H9 (cell line): Measurements from ENCODE around the gene TXNL4A. TPM values are rescaled to one million over a fixed set of nuclear protein-coding genes. Genes with fewer than 3 reads are reported as not detected.

Source experiments
- DNase-seq: peaks from one replicate; pipeline ENCODE4 v3.0.0-alpha.2; 2017
- H2AFZ ChIP-seq: one replicate; pipeline ENCODE4 v1.6.1; 2013; ENCODE audit warnings: mild to moderate bottlenecking, low read length, control low read depth, moderate library complexity
- H2AK5ac ChIP-seq: 2 replicates; pipeline ENCODE4 v1.6.1; 2013; ENCODE audit warnings: low read length, control low read depth, mixed read lengths; ENCODE audit not compliant: insufficient read length
- H2BK120ac ChIP-seq: one replicate; pipeline ENCODE4 v1.6.1; 2013; ENCODE audit warnings: low read depth, mild to moderate bottlenecking, low read length, control low read depth, inconsistent platforms; ENCODE audit not compliant: poor library complexity, severe bottlenecking
- H2BK12ac ChIP-seq: 2 replicates; pipeline ENCODE4 v1.6.1; 2013; ENCODE audit warnings: low read length, control low read depth, mixed read lengths, low read depth; ENCODE audit not compliant: insufficient read length
- H2BK15ac ChIP-seq: 2 replicates; pipeline ENCODE4 v1.6.1; 2013; ENCODE audit warnings: low read depth, low read length, control low read depth
- H2BK20ac ChIP-seq: one replicate; pipeline ENCODE4 v1.6.1; 2013; ENCODE audit warnings: low read depth, mild to moderate bottlenecking, low read length, control low read depth, inconsistent platforms; ENCODE audit not compliant: poor library complexity, severe bottlenecking
- H2BK5ac ChIP-seq: 2 replicates; pipeline ENCODE4 v1.6.1; 2013; ENCODE audit warnings: low read length, control low read depth, mixed read lengths; ENCODE audit not compliant: insufficient read length
- H3K14ac ChIP-seq: 2 replicates; pipeline ENCODE4 v1.6.1; 2013; ENCODE audit warnings: low read length, control low read depth; ENCODE audit not compliant: insufficient read depth
- H3K18ac ChIP-seq: 2 replicates; pipeline ENCODE4 v1.6.1; 2013; ENCODE audit warnings: low read depth, mild to moderate bottlenecking, mixed read lengths, low read length, control low read depth; ENCODE audit not compliant: insufficient read length
- H3K23ac ChIP-seq: 2 replicates; pipeline ENCODE4 v1.6.1; 2013; ENCODE audit warnings: low read length, control low read depth, mixed read lengths, low read depth; ENCODE audit not compliant: insufficient read length
- H3K23me2 ChIP-seq: 2 replicates; pipeline ENCODE4 v1.6.1; 2013; ENCODE audit warnings: low read depth, mild to moderate bottlenecking, mixed read lengths, low read length, control low read depth; ENCODE audit not compliant: insufficient read length, poor library complexity, severe bottlenecking
- H3K27ac ChIP-seq: 2 replicates; pipeline ENCODE4 v1.5.1; 2013; ENCODE audit warnings: low read length, control low read depth, mixed read lengths, low read depth; ENCODE audit not compliant: insufficient read length
- H3K27me3 ChIP-seq: 2 replicates; pipeline ENCODE4 v1.6.1; 2013; ENCODE audit warnings: low read length, control low read depth, inconsistent platforms; ENCODE audit not compliant: insufficient read depth
- H3K4ac ChIP-seq: 2 replicates; pipeline ENCODE4 v1.6.1; 2013; ENCODE audit warnings: low read depth, mild to moderate bottlenecking, control low read depth, inconsistent platforms, low read length, moderate library complexity
- H3K4me1 ChIP-seq: 2 replicates; pipeline ENCODE4 v1.6.1; 2013; ENCODE audit warnings: low read length, control low read depth, inconsistent platforms; ENCODE audit not compliant: insufficient read depth
- H3K4me2 ChIP-seq: 2 replicates; pipeline ENCODE4 v1.6.1; 2013; ENCODE audit warnings: low read length, control low read depth, mixed read lengths; ENCODE audit not compliant: insufficient read length, insufficient read depth
- H3K56ac ChIP-seq: 2 replicates; pipeline ENCODE4 v1.6.1; 2013; ENCODE audit warnings: low read depth, mild to moderate bottlenecking, mixed read lengths, low read length, control low read depth; ENCODE audit not compliant: insufficient read length
- H3K79me1 ChIP-seq: 2 replicates; pipeline ENCODE4 v1.6.1; 2013; ENCODE audit warnings: low read depth, mild to moderate bottlenecking, moderate library complexity, low read length, control low read depth, inconsistent platforms; ENCODE audit not compliant: insufficient read depth, poor library complexity, severe bottlenecking
- H3K79me2 ChIP-seq: 2 replicates; pipeline ENCODE4 v1.6.1; 2013; ENCODE audit warnings: low read length, control low read depth, inconsistent platforms; ENCODE audit not compliant: insufficient read depth
- H3K9ac ChIP-seq: 2 replicates; pipeline ENCODE4 v1.6.1; 2013; ENCODE audit warnings: low read length, control low read depth, mixed read lengths; ENCODE audit not compliant: insufficient read length; ENCODE audit errors: extremely low read depth
- H3K9me3 ChIP-seq: one replicate; pipeline ENCODE4 v1.6.1; 2013; ENCODE audit warnings: low read depth, low read length, inconsistent platforms; ENCODE audit not compliant: control insufficient read depth
- H3T11ph ChIP-seq: one replicate; pipeline ENCODE4 v1.6.1; 2013; ENCODE audit warnings: mild to moderate bottlenecking, low read length, control low read depth, inconsistent platforms
- H4K20me1 ChIP-seq: one replicate; pipeline ENCODE4 v1.6.1; 2013; ENCODE audit not compliant: control insufficient read depth, insufficient read length, insufficient read depth
- H4K5ac ChIP-seq: 2 replicates; pipeline ENCODE4 v1.6.1; 2013; ENCODE audit warnings: low read depth, mild to moderate bottlenecking, mixed read lengths, low read length, control low read depth; ENCODE audit not compliant: insufficient read length
- H4K8ac ChIP-seq: replicated peaks from 2 replicates; pipeline ENCODE4 v1.6.1; 2013; ENCODE audit warnings: low read length, control low read depth, mixed read lengths, low read depth; ENCODE audit not compliant: insufficient read length
- H4K91ac ChIP-seq: 2 replicates; pipeline ENCODE4 v1.6.1; 2013; ENCODE audit warnings: low read depth, mild to moderate bottlenecking, moderate library complexity, mixed read lengths, low read length, control low read depth; ENCODE audit not compliant: insufficient read length
- H3K27ac Mint-ChIP-seq, 3 experiments: 2 replicates in 2 of 3; 3 replicates in 1 of 3; pipeline ENCODE4 v1.8.0; 2020 to 2021; ENCODE audit warnings: mixed read lengths in 3 of 3, mild to moderate bottlenecking in 1 of 3, moderate library complexity in 1 of 3
- H3K27me3 Mint-ChIP-seq: 2 replicates; pipeline ENCODE4 v1.8.0; 2021; ENCODE audit warnings: low read depth, mild to moderate bottlenecking, moderate library complexity, mixed read lengths
- H3K36me3 Mint-ChIP-seq, 3 experiments: 2 replicates in 2 of 3; 3 replicates in 1 of 3; pipeline ENCODE4 v1.8.0; 2020 to 2021; ENCODE audit warnings: low read depth in 3 of 3, mixed read lengths in 3 of 3; ENCODE audit not compliant: insufficient read depth in 1 of 3
- H3K4me1 Mint-ChIP-seq, 2 experiments: 2 replicates each; pipeline ENCODE4 v1.8.0; 2020; ENCODE audit warnings: mixed read lengths in 2 of 2
- H3K4me3 Mint-ChIP-seq, 2 experiments: 2 replicates in 1 of 2; 3 replicates in 1 of 2; pipeline ENCODE4 v1.8.0; 2020 to 2021; ENCODE audit warnings: mild to moderate bottlenecking in 2 of 2, mixed read lengths in 2 of 2, moderate library complexity in 1 of 2
- H3K9me3 Mint-ChIP-seq, 2 experiments: 2 replicates in 1 of 2; 3 replicates in 1 of 2; pipeline ENCODE4 v1.8.0; 2020; ENCODE audit warnings: mild to moderate bottlenecking in 2 of 2, mixed read lengths in 2 of 2, moderate library complexity in 1 of 2
- CTCF ChIP-seq: fragments of 200-600 bp; sonication (generic); conservative IDR thresholded peaks from 3 replicates; pipeline ENCODE4 v1.8.0; 2021; ENCODE audit warnings: antibody characterized with exemption, mild to moderate bottlenecking
- WGBS: extraction: QIAGEN DNeasy Blood & Tissue Kit; methylation state at CpG from one replicate; pipeline ENCODE4 v1.1.7; 2013; ENCODE audit warnings: missing lambda C conversion rate, low lambda C conversion rate, mixed read lengths; ENCODE audit not compliant: insufficient read length; ENCODE audit errors: extremely low coverage; 5-methylcytosine and 5-hydroxymethylcytosine counted together
- total RNA-seq: library from RNA; stranded (reverse); gene quantifications from 2 replicates; pipeline ENCODE4 v1.2.1, GENCODE V29; 2021

TXNL4A gene
- total RNA-seq, 1 experiment from 2014 or later: 163 TPM

DNA sequence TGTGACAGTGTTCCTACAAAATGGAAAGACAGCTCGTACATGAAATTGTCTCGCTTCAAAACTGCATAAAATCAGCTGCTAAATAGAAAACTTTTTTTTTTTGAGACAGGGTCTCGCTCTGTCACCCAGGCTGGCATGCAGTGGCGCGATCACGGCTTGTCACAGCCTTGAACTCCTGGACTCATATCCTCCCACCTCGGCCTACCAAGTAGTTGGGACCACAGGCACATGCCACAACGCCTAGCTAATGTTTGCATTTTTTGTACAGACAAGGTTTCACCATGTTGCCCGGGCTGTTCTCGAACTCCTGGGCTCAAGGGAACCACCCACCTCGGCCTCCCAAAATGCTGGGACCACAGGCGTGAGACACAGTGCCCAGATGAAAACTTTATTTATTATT, 3.2 kb downstream of the TXNL4A start:
- H3K27me3 Mint-ChIP-seq: no peaks in the 10 kb centered on the region
- Histone ChIP-seq H3K14ac (no peak overlapping the region), H3K4me1 (no peaks in the 10 kb centered on the region), H3K9me3 (no peaks in the 10 kb centered on the region), H3K9ac (no peak overlapping the region), H3K23ac (no peak overlapping the region), H2AFZ (no peak overlapping the region), H4K91ac (no peak overlapping the region), H2BK20ac (no peak overlapping the region), H3K23me2 (peaks cover 10% of the 10 kb centered on the region), H4K20me1 (no peaks in the 10 kb centered on the region), H3K18ac (no peak overlapping the region), H2BK120ac (no peak overlapping the region), H3K4me2 (no peak overlapping the region), H3K4ac (no peak overlapping the region), H2BK12ac (no peak overlapping the region), H4K8ac (no peak overlapping the region), H3T11ph (no peak overlapping the region), H3K27ac (no peak overlapping the region), H3K79me2 (peaks cover 66% of the 10 kb centered on the region), H2BK15ac (no peak overlapping the region), H3K79me1 (peaks cover 10% of the 10 kb centered on the region), H3K56ac (no peak overlapping the region), H2BK5ac (no peak overlapping the region), H4K5ac (no peak overlapping the region), H2AK5ac (no peak overlapping the region), H3K27me3 (no peaks in the 10 kb centered on the region)
- peaks cover 12 to 14% of the 10 kb centered on the region in 2 experiments for H3K4me1 Mint-ChIP-seq
- DNase-seq: no peak
- no CpG with 5 or more reads among the region's 12 CpGs for WGBS
- H3K9me3 Mint-ChIP-seq: no peaks in the 10 kb centered on the region
- peaks cover 19 to 37% (median 34%) of the 10 kb centered on the region in 3 experiments for H3K36me3 Mint-ChIP-seq
- no peak overlapping the region for H3K27ac Mint-ChIP-seq
- no peak for TF ChIP-seq CTCF
- H3K4me3 Mint-ChIP-seq: no peak overlapping the region
